CD14-positive monocyte (primary cell): ENCODE results near the gene OSTF1. TPM values are rescaled to one million over a fixed set of nuclear protein-coding genes. Genes with fewer than 3 reads are reported as not detected.

Experiments used
- DNase-seq, 3 donors: peaks; one replicate each; pipeline ENCODE4 v3.0.0-alpha.2; 2011 to 2022
- H2AFZ ChIP-seq: 2 replicates; pipeline ENCODE4 v1.6.0; 2012; ENCODE audit warnings: mild to moderate bottlenecking, low read depth, low read length, inconsistent platforms; ENCODE audit not compliant: insufficient read depth, poor library complexity, severe bottlenecking
- H3K27ac ChIP-seq, 2 donors: 1 replicate in 1 of 2; 2 replicates in 1 of 2; pipeline ENCODE4 v1.5.1; 2012 to 2013; ENCODE audit warnings: low read length in 2 of 2, control low read depth in 1 of 2, inconsistent platforms in 1 of 2, low read depth in 1 of 2, mild to moderate bottlenecking in 1 of 2
- H3K27me3 ChIP-seq, 2 donors: one replicate each; pipeline versions ENCODE4 v1.6.0 to v1.6.1; 2011 to 2013; ENCODE audit warnings: low read length in 2 of 2; ENCODE audit not compliant: control insufficient read depth in 2 of 2, insufficient read depth in 2 of 2
- H3K36me3 ChIP-seq, 2 donors: replicated peaks in 1 of 2; 1 replicate in 1 of 2; 2 replicates in 1 of 2; pipeline versions ENCODE4 v1.5.1 to v1.6.1; 2012 to 2013; ENCODE audit warnings: low read length in 2 of 2, control low read depth in 1 of 2, inconsistent platforms in 1 of 2, mild to moderate bottlenecking in 1 of 2; ENCODE audit not compliant: insufficient read depth in 2 of 2, control insufficient read depth in 1 of 2
- H3K4me1 ChIP-seq, 2 donors: 1 replicate in 1 of 2; 2 replicates in 1 of 2; pipeline versions ENCODE4 v1.5.1 to v1.6.1; 2012 to 2013; ENCODE audit warnings: low read length in 2 of 2, control low read depth in 1 of 2, inconsistent platforms in 1 of 2, mild to moderate bottlenecking in 1 of 2, moderate library complexity in 1 of 2; ENCODE audit not compliant: insufficient read depth in 2 of 2, control insufficient read depth in 1 of 2
- H3K4me2 ChIP-seq: replicated peaks from 2 replicates; pipeline ENCODE3; 2012; ENCODE audit warnings: low read length, moderate library complexity, mild to moderate bottlenecking; ENCODE audit not compliant: poor library complexity, severe bottlenecking; ENCODE audit errors: extremely low read depth
- H3K4me3 ChIP-seq, 3 experiments: fragments of 200-600 bp in 1 of 3; sonication (generic) in 1 of 3; replicated peaks in 1 of 3; 1 replicate in 2 of 3; 2 replicates in 1 of 3; pipeline ENCODE4 v1.5.1; 2011 to 2013; ENCODE audit warnings: low read length in 3 of 3, mild to moderate bottlenecking in 3 of 3, control low read depth in 2 of 3, low read depth in 2 of 3, inconsistent platforms in 1 of 3, moderate library complexity in 1 of 3
- H3K79me2 ChIP-seq: 2 replicates; pipeline ENCODE4 v1.6.0; 2012; ENCODE audit warnings: mild to moderate bottlenecking, control low read depth, inconsistent platforms, low read length, moderate library complexity; ENCODE audit not compliant: insufficient read depth
- H3K9ac ChIP-seq: 2 replicates; pipeline ENCODE4 v1.6.0; 2017; ENCODE audit warnings: low read length, mild to moderate bottlenecking; ENCODE audit not compliant: insufficient read depth, poor library complexity, severe bottlenecking
- H3K9me3 ChIP-seq, 2 donors: replicated peaks in 1 of 2; 1 replicate in 1 of 2; 2 replicates in 1 of 2; pipeline versions ENCODE4 v1.5.1 to v1.6.1; 2012 to 2013; ENCODE audit warnings: low read length in 2 of 2, control low read depth in 1 of 2; ENCODE audit not compliant: control insufficient read depth in 1 of 2, insufficient read depth in 1 of 2
- H4K20me1 ChIP-seq: 2 replicates; pipeline ENCODE4 v1.6.0; 2012; ENCODE audit warnings: mild to moderate bottlenecking, low read length, control low read depth, moderate library complexity; ENCODE audit not compliant: insufficient read depth
- H3K27ac Mint-ChIP-seq, 7 donors: one replicate each; pipeline ENCODE4 v1.8.0; 2020; ENCODE audit warnings: mild to moderate bottlenecking in 7 of 7, mixed read lengths in 7 of 7, moderate library complexity in 6 of 7, inconsistent platforms in 2 of 7
- H3K27me3 Mint-ChIP-seq, 3 donors: one replicate each; pipeline ENCODE4 v1.8.0; 2021 to 2022; ENCODE audit warnings: low read depth in 3 of 3, mild to moderate bottlenecking in 3 of 3, mixed read lengths in 3 of 3, moderate library complexity in 3 of 3, inconsistent platforms in 1 of 3
- H3K36me3 Mint-ChIP-seq, 2 donors: one replicate each; pipeline ENCODE4 v1.8.0; 2020; ENCODE audit warnings: mixed read lengths in 2 of 2, inconsistent platforms in 1 of 2, mild to moderate bottlenecking in 1 of 2
- H3K4me1 Mint-ChIP-seq: one replicate; pipeline ENCODE4 v1.8.0; 2020; ENCODE audit warnings: mild to moderate bottlenecking, mixed read lengths
- H3K4me3 Mint-ChIP-seq, 2 donors: one replicate each; pipeline ENCODE4 v1.8.0; 2020; ENCODE audit warnings: mild to moderate bottlenecking in 2 of 2, mixed read lengths in 2 of 2, moderate library complexity in 1 of 2
- H3K9me3 Mint-ChIP-seq, 7 donors: one replicate each; pipeline ENCODE4 v1.8.0; 2020 to 2022; ENCODE audit warnings: mixed read lengths in 7 of 7, mild to moderate bottlenecking in 6 of 7, moderate library complexity in 6 of 7, inconsistent platforms in 2 of 7
- CTCF ChIP-seq: fragments of 200-600 bp; IDR thresholded peaks from one replicate; pipeline ENCODE4 v1.8.0; 2022; ENCODE audit warnings: antibody characterized with exemption, mild to moderate bottlenecking
- WGBS: methylation state at CpG from one replicate; pipeline ENCODE4 v1.1.5; 2013; ENCODE audit warnings: missing lambda C conversion rate; ENCODE audit not compliant: insufficient coverage; 5-methylcytosine and 5-hydroxymethylcytosine counted together
- intact Hi-C, 2 donors: fragments of 100-400 bp; cut with micrococcal nuclease; formaldehyde crosslinking; loops; one replicate each; pipeline versions ENCODE4 v1.15.0 to v1.15.1; 2023
- polyA plus RNA-seq, 3 donors: library from polyadenylated mRNA; depleted of rRNA in 1 of 3; unstranded in 2 of 3; stranded (reverse) in 1 of 3; fragments of 300-500 nt in 2 of 3; fragments of >200 nt in 1 of 3; fragmentation: Illumina TruSeq in 2 of 3; gene quantifications; 1 replicate in 2 of 3; 2 replicates in 1 of 3; pipeline ENCODE4 v1.2.3, GENCODE V29; 2012 to 2021
- small RNA-seq: library from RNA; depleted of rRNA; stranded (forward); fragments of <200 nt; gene quantifications from one replicate; pipeline ENCODE3, GENCODE V24; 2012; ENCODE audit warnings: low read depth; ENCODE audit not compliant: insufficient read length

OSTF1 gene
- polyA plus RNA-seq, 3 donors: 59.8 to 296 (median 240) TPM

- Histone ChIP-seq H3K27me3 (no peaks in the 10 kb centered on the region), H3K4me2 (no peak overlapping the region), H3K4me1 (peaks cover 0 to under 1% of the 10 kb centered on the region in 2 donors), H3K9ac (no peak overlapping the region), H3K79me2 (no peaks in the 10 kb centered on the region), H3K36me3 (no peaks in the 10 kb centered on the region), H2AFZ (no peak overlapping the region), H4K20me1 (peaks cover 4% of the 10 kb centered on the region), H3K4me3 (no peak overlapping the region), H3K27ac (no peak overlapping the region), H3K9me3 (no peaks in the 10 kb centered on the region)
- no peak overlapping the region for H3K4me3 Mint-ChIP-seq
- H3K27me3 Mint-ChIP-seq: peaks cover 0 to 1% (median 0%) of the 10 kb centered on the region in 3 donors
- TF ChIP-seq CTCF: no peak
- DNase-seq: no peak
- H3K4me1 Mint-ChIP-seq: peaks cover under 1% of the 10 kb centered on the region
- no peaks in the 10 kb centered on the region for H3K9me3 Mint-ChIP-seq
- no peak overlapping the region for H3K27ac Mint-ChIP-seq
- WGBS: no CpG with 5 or more reads among the region's 2 CpGs
- intact Hi-C loops: no loop called here
- H3K36me3 Mint-ChIP-seq: peaks cover 4 to 10% of the 10 kb centered on the region in 2 donors
Observed at GRCh38 chr9:75190762-75191161, 102.4 kb downstream of the OSTF1 start.

Small RNAs within 50 kb of the gene (small RNA-seq; reads per million reads assigned to genes)
- gene RF00019: not detected

Other genes with a start within 250 kb of the OSTF1 start
- not detected for gene TRPM6, start 200.6 kb upstream of the OSTF1 start, polyA plus RNA-seq
- 1 to 10 TPM in 1 of 3 donors, under 1 TPM in 2; 0.44 to 1.1 (median 0.47) TPM for gene C9orf40, start 135.6 kb upstream of the OSTF1 start, polyA plus RNA-seq
- 1 to 10 TPM; 2.3 to 5.5 (median 3.9) TPM for gene CARNMT1, start 60.2 kb upstream of the OSTF1 start, polyA plus RNA-seq
- gene NMRK1, start 359 bp upstream of the OSTF1 start, polyA plus RNA-seq: 1 to 10 TPM; 4.3 to 9.8 (median 9.3) TPM